HG03439 (cell line): Measurements from ENCODE around the gene RASGRP3.
"Not testable (repeated sequence)": the region's sequence is repeated elsewhere in the genome, so short reads cannot be mapped to it uniquely, and the experiment has no call there.

Source experiments
- ATAC-seq: cut with Tn5 transposase; IDR thresholded peaks from one replicate; pipeline ENCODE4 v1.9.1; 2021; ENCODE audit warnings: mild to moderate bottlenecking, moderate library complexity; ENCODE audit not compliant: unreplicated experiment

RASGRP3 gene

DNA sequence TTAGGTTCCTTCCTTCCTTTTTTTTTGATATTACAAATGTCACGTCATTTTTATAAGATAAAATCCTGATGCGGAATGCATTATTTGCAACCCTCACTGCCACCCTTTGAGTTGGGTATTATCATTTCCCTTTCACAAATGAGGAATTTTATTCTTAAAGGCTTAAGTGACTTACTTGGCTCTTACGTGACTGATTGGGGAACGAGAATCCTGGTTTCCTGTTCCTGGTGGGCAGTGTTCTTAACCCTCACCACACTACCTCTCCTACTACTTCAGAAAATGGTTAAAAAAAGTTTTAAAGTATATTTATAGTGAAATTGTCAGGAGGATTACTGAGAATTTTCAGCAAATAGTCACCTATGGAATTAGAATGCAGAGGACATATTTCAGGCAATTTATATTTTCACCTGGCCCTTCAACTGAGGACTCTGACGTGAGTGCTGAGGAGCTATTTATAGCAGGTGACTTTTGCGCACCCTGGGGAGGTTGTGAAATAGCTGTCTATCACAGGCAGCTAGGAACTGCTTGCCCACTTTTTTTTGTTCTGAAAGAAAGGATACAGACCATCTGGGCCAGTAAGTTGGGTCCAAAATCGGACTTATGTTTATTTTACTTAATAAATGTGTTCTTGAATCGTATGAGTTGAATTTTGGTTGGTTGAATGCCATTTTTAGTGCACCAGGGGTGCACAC is 18.7 kb upstream of the RASGRP3 start:
- no peak for ATAC-seq

DNA sequence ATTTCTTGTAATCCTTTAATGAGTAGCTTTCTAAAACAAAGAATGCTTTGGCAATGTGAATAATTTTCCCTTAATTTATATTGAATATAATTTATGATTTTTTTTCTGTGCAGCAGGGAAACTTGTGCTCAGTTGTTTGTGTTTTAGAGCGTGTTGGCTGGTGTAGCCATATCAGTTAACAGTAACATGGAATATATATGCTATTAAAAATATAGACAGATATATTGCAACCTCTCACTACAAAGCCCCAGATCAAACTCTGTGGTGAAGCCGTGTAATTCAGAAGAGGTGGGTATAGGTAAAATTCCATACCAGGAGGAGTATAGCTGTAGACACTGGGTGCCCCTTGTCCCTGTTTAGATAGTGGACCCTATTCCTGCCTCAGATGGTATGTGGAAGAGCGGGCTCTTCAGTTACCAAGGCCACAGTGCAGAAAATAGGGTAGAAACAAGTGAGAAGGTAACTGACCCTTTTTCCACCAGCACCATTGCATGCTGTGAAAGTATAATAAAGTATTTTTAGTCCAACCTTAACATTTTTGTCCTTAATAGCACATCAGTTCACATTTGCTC is 18.1 kb upstream of the RASGRP3 start:
- ATAC-seq, result no peak

DNA sequence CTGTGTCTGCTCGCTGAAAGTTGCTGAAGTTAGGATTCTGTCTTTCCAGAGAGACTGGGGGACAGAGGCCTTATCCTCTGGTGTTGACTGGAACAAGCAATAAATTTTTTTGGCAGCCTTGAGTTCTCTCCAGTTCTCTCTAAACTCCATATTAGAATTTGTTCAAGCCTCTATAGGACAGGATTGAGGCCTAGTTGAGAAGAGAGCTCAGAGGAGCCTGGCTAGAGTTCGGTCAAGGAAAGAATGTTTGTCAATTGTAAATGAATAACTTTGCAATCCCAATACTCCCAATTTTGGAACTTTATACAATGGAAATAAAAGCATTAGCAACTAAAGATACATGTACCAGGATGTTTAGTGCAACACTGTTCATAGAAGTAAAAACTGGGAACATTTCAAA is 16.7 kb upstream of the RASGRP3 start:
- no peak for ATAC-seq

DNA sequence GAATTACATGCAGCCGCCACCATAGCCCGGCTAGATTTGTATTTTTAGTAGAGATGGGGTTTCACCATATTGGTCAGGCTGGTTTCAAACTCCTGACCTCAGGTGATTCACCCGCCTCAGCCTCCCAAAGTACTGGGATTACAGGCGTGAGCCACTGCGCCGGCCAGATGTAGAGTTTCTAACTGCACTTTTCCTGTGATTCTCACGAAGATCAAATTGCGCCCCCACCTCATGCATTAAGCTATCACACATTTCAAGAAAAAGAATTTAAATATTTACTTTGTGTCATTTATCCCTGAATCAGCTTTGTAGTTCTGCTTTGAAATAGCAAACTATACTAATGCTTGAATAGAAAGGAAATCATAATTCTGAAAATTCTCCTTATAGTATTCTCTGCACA is 13.9 kb upstream of the RASGRP3 start:
- not testable (repeated sequence) for ATAC-seq

DNA sequence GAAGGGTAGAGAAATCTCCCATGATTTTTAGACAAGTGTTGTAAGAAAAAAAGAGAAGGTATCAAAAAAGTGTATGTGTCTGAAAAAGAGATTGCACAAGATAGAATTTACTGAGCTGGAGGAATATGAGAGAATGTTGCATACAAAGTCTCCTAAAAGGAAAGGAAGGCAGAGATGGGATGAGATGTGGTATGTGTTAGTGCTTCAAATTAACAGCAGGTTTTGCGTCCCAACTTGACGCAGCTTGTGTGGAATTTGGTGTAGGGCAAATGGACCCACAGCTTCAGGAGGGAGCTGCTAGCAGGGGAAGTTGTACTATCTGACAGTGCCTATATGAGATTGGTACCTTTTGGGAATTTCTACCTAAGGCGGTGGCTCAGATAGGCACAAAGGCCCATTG is 9.0 kb upstream of the RASGRP3 start:
- ATAC-seq, result no peak

DNA sequence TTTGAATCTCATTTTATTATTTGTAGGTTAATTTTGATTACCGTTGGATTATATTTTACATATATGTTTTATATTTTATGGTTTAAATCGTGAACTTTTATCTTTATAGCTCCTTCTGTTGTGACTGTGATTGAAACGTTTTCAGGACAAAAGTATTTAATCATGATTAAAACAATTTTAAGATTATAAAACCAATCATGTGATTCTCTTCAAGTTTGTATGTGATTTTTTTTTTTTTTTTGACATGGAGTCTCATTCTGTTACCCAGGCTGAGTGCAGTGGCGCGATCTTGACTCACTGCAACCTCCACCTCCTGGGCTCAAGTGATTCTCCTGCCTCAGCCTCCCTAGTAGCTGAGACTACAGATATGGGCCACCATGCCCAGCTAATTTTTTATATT is 7.2 kb upstream of the RASGRP3 start:
- ATAC-seq, result no peak

DNA sequence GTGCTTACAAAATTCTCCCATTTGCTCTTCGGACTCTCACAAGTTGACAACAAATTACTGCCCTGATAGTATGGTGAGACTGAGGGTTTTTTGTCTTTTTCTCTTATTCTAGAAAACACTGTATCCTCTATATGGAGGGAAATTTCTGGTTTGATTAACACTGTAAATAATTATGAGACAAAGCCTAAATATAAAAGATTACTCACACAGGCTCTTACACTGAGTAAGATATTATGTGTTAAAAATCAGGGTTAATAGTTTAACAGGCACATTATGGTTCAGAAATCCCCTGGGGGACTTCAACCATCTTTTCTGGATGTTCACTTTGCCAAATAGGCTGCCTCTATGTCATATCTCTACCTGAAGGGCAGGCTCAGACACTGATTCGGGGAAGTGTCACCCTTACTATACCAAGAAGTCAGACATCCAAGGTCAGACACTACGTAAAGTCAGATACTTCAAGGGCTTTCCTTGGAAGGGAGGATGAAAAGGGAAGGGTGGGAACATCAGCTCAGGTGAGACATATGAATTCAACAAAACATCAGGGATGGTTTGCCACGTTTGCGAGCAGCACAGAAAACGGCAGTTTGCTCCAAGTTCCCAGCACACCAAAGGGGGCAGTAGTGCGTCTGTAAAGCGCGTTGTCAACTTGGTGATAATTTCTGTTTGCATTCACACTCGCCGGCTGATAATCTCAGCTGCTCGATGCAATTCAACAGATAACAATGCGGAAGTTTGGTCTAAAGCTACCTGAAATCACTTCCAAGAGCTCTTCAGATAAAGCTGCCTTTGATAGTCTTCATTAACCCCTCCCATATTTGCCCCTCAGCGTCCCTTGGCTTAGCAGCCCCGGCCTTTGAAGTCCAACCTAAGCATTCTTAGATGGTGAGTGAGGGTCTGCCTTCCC is 972 bp upstream of the RASGRP3 start:
- peak; percentile 56 for ATAC-seq

DNA sequence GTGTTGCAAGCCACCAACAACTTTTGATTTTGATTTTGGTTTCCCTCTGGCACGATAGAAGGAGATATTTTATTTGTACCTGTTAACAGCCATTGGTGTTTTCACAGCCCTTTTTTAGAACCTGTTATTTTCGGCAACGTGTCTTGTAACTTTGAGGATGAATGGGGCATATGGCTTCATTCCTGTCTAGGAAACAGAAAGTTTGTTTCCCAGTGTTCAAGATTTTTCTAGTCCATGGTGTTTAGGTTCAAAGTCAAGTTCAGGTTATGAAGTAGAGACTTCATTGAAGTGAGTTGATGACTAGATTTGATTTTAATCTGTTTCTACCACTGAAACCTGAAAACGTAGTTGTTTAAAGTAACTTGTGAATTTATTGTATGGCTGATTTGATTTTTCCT is 343 bp downstream of the RASGRP3 start:
- ATAC-seq, result no peak

DNA sequence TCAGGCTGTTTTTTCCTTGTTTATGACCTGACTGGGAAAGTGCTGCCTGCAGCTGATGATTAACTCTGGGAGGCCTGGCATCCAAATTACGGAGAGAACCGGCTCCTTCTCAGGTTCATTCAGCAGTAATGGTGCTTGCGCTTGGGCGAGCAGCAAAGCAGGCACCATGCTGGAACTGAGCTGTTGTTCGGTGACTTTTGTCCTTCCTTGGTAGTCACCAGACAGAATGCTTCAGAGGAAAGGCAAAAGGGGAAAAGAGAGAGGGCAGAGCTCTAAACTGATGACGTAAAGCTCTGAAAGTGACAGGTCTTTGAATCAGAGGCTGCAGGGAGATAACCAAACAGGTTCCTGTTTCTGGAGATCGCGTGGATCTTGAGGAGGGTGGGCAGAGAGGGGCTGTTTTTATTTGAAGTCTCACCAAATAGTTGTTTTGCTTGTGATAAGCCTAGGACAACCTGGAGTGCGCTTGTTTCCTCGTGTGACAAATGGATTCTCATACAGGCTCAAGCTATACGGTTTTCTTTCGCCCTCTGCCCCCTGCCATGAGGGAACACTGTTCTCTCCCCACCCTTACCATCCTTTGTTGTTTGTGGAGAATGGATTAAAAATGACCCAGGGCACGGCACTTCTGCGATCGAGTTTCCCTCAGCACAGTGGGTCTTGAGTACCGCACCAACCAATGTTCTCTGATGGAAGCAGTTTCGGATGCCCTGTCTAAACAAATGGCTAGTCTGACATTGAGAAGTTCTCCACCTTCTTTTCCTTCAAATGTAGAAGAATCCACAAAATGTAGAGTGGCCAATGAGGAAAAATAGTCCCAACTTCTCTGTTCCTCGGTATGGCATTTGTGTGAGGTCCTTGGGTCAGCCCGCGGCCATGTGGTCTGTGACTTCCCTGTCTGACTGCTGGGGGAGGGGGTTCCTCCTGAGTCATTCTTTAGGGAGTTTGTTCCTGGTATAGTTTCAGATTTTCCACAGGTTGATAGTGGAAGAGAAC is 1.3 kb downstream of the RASGRP3 start:
- ATAC-seq, result peak; percentile 27

DNA sequence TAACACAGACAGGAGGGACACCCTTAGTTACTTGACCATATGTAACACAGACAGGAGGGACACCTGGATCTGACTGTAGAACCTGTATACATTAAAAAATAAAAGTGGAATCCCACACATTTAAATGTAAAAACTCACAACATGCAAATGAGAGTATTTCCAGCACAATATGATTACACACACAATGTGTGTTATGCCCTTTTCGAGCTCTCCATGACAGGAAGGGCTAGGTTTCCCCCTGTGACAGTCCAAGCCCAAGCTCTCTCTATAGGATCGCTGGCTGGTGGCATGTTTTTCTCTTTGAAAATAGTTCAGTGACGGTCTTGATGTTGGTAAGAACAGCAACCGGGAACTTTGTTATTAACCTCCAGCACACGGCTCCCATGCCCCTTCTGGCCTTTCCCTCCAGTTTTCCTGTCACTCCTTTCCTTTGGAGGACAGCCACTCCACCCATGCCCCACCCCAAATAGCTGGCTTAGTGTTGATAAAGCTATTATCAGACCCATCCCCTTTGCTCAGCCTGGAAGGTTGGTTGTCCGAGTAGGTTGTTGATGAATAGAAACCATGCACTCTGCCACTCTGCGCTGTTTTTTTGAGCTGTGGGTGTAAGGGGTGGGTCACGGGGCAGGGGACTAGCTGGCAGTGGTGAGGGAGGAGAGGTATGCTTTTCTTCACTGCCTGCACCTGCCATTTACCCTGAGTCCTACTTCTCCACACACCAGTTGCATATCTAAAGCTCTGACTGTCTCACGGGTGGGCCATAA is 2.7 kb downstream of the RASGRP3 start:
- no peak for ATAC-seq

DNA sequence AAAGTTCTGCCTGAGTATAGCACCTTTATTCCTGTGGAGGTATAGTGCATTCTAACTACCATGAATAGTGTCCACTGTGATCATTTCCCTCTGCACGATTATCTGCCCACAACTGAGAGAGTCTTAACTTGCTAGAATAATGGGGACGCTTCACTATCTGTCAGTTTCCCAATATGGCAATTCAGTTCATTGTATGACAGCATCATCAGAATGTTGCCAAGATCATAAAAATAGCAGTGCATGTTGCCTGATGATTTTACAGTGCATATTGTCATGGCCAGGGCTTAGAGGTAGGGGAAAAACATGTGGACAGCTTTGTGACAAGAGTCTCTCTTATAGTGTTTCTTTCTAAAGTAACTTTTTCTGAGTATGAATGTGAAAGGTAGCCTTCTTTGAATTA is 6.1 kb downstream of the RASGRP3 start:
- no peak for ATAC-seq

DNA sequence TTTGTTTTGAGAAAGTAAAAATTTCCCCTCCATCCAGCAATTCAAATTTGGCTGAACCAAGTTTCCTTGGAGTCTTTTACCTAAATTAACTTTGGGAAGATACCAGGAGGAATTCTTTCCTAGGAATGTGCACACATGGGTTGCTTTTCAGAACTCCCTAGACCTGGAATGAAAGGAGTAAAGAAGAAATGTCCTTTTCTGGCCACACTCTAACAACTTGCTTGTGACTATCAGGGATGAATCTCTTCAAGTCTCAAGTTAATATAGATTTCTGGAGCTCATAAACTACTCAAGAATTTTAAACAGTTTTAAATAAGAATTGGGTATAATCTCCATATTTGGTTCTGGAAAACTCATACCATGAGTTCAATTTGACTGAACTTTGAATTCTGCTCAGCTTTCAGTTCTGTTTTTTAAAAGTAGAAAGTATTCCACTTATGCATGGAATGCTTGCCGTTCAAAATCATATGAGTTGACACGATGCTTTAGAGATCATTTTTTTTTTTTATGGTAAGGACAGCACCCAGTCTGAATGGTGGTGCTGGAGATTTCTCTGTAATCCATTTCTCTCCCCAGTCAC is 7.7 kb downstream of the RASGRP3 start:
- ATAC-seq, result peak; percentile 9

DNA sequence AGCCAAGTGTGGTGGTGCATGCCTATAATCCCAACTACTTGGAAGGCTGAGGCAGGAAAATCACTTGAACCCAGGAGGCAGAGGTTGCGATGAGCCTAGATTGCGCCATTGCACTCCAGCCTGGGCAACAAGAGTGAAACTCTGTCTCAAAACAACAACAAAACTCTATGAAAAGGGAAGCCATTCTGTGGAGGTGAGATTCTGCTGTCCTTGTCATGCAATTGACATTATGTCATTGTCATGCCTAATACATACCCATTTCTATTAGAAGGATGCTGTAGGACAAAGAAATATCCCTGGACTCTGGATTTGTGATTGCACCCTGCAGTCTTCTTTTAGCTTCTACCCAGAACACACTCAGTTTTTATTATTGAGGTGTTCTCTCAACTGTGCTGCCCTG is 8.6 kb downstream of the RASGRP3 start:
- ATAC-seq, result no peak

DNA sequence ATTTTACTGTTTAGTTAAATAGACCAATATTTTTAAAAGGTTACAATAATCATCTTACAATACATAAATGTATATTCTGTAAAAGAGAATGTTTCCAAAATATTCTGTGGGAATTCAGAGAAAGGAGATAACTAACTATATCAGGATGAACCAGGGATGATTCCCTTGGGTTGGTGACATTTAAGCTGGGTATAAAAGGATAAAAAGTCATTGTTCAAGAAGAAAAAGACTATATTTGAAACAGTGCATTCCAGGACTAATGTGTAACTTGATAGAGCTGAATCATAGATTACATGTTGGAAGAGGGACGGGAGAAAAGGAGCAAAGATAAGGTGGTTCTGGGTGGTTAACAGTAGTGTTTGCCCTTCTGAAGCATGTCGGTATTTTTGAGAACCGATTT is 10.1 kb downstream of the RASGRP3 start:
- no peak for ATAC-seq

DNA sequence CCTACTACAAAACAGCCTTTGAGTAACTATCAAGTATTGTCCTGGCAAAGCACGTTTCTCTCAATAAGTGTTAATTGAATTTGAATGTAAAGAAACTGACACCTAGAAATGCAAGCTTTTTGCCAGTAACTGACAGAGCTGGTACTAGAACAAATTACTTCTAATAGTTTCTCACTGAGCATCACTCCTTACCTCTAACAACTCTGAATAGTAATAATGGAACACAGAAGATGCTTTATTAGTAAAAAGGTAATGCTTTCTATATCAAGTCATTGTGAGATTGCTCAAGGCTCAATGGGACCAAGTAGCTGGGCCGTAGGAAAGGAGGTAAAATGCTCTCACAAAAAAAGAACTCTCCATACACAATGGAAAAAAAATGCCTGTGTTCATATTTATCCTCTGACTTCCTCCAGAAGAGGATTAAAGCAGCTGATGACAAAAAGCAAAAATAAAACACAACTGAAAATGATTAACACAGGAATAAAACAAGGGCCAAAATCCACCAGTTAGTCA is 11.8 kb downstream of the RASGRP3 start:
- peak; percentile 52 for ATAC-seq

DNA sequence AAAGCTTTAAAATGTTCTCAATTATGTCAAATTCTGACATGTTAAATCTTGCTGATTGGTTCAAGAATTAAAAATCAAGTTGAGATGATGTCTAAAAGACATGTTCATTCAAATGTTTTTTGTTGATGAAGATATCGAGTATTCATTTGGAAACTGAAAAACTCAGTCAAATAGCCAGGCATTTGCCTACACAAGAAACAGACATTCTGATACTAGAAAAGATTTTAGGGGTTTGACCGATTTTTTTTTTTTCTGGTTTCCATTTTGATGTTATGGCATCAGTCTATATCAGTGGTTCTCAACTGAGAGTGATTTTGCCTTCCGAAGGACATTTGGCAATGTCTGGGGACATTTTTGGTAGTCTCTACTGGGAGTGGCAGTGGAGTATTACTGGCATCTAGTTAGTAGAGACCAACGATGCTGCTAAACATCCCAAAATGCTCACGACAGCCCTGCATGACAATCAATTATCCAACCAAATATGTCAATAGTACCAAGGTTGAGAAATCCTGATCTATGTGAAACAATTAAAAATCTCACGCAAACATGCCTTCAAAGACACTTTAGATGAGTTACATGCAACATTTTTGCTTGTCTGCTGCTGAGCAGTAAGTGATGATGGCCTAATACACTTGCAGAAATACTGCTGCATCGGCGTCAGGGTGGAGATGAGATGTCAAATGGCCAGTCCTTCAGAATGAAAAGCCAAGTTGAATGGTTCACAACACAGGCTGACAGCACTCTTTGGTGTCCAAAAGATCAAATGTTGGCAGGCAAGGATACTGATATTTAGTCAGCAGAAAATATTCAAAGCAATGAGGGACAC is 12.5 kb downstream of the RASGRP3 start:
- peak; percentile 40 for ATAC-seq

DNA sequence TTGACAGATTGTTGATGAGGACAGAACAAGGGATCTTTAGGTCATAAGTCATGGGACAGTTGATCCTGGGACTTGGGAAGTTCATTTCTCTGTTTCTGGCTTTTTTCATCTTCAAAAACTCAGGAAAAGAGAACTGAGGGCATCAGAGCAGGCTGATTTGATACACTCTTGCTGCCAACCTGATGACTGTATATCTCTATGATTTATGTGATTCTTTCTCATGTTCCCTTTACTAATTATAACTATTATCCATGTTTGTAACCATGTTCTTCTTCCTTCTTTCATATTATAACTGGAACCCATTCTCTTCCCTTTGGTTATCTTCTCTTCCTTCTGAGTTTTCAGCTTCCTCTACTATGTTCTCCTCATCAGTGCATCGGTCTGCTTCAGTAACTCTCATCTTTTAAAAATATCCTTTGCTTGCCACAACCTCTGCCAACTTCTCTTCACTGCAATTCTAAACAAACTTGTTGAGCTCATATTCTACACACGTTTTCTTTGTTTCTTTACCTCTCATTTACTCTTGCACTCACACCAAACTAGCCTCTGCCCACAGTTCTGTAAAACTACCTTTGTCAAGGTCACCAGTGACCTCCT is 13.5 kb downstream of the RASGRP3 start:
- no peak for ATAC-seq

DNA sequence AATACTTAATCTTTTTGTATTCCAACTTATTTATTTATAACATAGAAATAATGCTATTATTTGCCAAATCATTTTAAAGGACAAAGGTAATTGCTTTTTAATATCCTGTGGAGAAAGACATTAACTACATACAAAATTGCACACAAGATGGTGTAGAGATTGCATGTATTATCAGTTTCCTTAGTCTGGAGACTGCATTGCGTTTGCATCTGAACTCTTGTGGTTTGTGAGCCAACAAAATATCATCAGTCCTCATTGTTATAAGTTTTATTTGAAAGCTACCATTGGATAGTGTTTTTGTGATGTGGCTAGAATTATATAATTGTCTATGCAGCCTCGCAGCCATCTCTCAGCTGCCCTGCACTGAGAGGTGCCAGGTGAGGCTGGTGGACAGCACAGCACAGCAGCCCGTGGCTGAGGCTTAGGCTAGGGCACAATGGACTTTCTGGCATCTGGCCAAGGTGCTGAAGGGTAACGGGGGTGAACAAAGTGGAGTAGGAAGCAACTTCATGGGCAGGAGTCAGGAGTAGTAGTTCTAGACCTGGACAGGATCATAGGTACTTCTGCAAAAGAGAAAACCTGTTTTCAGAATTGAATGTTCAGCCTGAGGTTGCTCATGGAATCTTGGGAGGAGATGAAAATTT is 15.1 kb downstream of the RASGRP3 start:
- ATAC-seq, result no peak
